ENCODE measurements around the gene KSR1. TPM values are rescaled to one million over a fixed set of nuclear protein-coding genes. Genes with fewer than 3 reads are reported as not detected.

KSR1 gene
- total and polyA plus RNA-seq, 9 of the 15 experiments (the other 6 are each of a cell fraction or from before 2014, with no cell fraction given), result 1.4 to 51.7 (median 18.4) TPM

DNA sequence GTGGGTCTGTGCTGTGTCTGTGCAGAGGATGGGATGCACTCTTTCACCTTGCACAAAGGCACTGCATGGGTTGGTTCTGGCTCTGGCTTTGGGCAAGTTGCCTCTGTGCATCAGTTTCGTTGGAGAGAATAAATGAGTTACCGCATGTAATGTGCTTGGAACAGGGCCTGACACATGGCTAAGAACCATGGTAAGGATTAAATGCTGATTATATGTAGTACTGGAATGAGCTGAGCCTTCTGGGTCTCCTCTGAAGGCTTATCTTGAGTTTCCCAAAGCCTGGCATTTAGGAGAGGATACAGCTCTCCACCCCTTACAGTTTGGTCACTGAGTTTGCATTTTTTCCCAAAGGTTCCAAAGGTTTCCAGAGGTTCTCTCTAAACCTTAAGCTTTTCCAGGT lies 69.1 kb downstream of the KSR1 start:
- CTCF ChIA-PET (ENCODE audit: low intra/inter-chr PET ratio), result no interaction called here

More for the DNA sequence above, 69.1 kb downstream of the KSR1 start:
- POLR2A ChIA-PET, result interaction anchor here (0.7 to 1.3 kb wide), 4 partner anchors 10 to 66 kb away, joined by 3 to 5 read pairs (median 4); no protein-coding TSS in a partner anchor
- DNase-seq (ENCODE audit: extremely low read depth in 1 of 4, low spot score in 3 of 4), result no peak
- no peaks in the 10 kb centered on the region for H3K36me3 ChIP-seq (ENCODE audit: control insufficient read depth, insufficient read depth, low read length)
- no peak for ATAC-seq
- in situ Hi-C loops (cut with MboI), result no loop called here
- no peaks in the 10 kb centered on the region for H3K9me3 ChIP-seq (replicated peaks; ENCODE audit: control insufficient read depth, insufficient read depth, low read depth, low read length)
- no peaks in the 10 kb centered on the region for H3K27me3 ChIP-seq (ENCODE audit: control insufficient read depth in 2 of 2, insufficient read depth in 2 of 2, low read length in 2 of 2)
- FAIRE-seq, result no peak
- no TSS peak for BruUV-seq (replicated peaks)
- no peak overlapping the region for H3K4me2 ChIP-seq (ENCODE audit: insufficient read depth, low read length)
- peaks cover 80% of the 10 kb centered on the region for H3K79me2 ChIP-seq (ENCODE audit: control insufficient read depth, insufficient read depth, low read length)
- no peaks in the 10 kb centered on the region for H4K20me1 ChIP-seq (replicated peaks; ENCODE audit: control insufficient read depth, insufficient read depth, low read length)
- H3K9ac ChIP-seq (ENCODE audit: insufficient read depth in 1 of 2, low read depth in 2 of 2, low read length in 2 of 2), result peak overlapping the region in 1 of 2 experiments; percentile 22; a peak in 1 of 4 replicates
- intact Hi-C loops (cut with micrococcal nuclease), result no loop called here
- H2AFZ ChIP-seq (ENCODE audit: low read depth, low read length), result no peak overlapping the region
- WGBS (ENCODE audit: insufficient coverage, low coverage, missing lambda C conversion rate), result 39% methylated on average over 2 of the region's 2 CpGs
- H3K4me1 ChIP-seq (replicated peaks in 1 of 2; ENCODE audit: control insufficient read depth in 2 of 2, insufficient read depth in 2 of 2, low read length in 2 of 2), result peaks cover 28 to 73% of the 10 kb centered on the region in 2 experiments
- H3K27ac ChIP-seq (ENCODE audit: extremely low read depth, low read depth, low read length), result no peak overlapping the region
- no peak overlapping the region for H3K4me3 ChIP-seq
- TF ChIP-seq, protein P1, sequence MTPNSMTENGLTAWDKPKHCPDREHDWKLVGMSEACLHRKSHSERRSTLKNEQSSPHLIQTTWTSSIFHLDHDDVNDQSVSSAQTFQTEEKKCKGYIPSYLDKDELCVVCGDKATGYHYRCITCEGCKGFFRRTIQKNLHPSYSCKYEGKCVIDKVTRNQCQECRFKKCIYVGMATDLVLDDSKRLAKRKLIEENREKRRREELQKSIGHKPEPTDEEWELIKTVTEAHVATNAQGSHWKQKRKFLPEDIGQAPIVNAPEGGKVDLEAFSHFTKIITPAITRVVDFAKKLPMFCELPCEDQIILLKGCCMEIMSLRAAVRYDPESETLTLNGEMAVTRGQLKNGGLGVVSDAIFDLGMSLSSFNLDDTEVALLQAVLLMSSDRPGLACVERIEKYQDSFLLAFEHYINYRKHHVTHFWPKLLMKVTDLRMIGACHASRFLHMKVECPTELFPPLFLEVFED (CRISPR knock-in tag; conservative IDR thresholded peaks at IDR 0.05), result no peak
- TF ChIP-seq, protein P2, sequence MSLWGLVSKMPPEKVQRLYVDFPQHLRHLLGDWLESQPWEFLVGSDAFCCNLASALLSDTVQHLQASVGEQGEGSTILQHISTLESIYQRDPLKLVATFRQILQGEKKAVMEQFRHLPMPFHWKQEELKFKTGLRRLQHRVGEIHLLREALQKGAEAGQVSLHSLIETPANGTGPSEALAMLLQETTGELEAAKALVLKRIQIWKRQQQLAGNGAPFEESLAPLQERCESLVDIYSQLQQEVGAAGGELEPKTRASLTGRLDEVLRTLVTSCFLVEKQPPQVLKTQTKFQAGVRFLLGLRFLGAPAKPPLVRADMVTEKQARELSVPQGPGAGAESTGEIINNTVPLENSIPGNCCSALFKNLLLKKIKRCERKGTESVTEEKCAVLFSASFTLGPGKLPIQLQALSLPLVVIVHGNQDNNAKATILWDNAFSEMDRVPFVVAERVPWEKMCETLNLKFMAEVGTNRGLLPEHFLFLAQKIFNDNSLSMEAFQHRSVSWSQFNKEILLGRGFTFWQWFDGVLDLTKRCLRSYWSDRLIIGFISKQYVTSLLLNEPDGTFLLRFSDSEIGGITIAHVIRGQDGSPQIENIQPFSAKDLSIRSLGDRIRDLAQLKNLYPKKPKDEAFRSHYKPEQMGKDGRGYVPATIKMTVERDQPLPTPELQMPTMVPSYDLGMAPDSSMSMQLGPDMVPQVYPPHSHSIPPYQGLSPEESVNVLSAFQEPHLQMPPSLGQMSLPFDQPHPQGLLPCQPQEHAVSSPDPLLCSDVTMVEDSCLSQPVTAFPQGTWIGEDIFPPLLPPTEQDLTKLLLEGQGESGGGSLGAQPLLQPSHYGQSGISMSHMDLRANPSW (CRISPR knock-in tag; IDR thresholded peaks at IDR 0.05), result no peak
- TF ChIP-seq, protein P3, sequence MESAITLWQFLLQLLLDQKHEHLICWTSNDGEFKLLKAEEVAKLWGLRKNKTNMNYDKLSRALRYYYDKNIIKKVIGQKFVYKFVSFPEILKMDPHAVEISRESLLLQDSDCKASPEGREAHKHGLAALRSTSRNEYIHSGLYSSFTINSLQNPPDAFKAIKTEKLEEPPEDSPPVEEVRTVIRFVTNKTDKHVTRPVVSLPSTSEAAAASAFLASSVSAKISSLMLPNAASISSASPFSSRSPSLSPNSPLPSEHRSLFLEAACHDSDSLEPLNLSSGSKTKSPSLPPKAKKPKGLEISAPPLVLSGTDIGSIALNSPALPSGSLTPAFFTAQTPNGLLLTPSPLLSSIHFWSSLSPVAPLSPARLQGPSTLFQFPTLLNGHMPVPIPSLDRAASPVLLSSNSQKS (CRISPR knock-in tag; IDR thresholded peaks at IDR 0.05), result no peak
- no peak for TF ChIP-seq SREBF2 (CRISPR knock-in tag; IDR thresholded peaks at IDR 0.05)
- no peak for TF ChIP-seq SNIP1 (IDR thresholded peaks at IDR 0.05; ENCODE audit: low read depth)
- TF ChIP-seq ZFP30 (CRISPR knock-in tag; IDR thresholded peaks at IDR 0.05; ENCODE audit: borderline replicate concordance), result no peak
- no peak for TF ChIP-seq ZKSCAN3 (CRISPR knock-in tag; IDR thresholded peaks at IDR 0.05)
- no peak for TF ChIP-seq ZNF133 (CRISPR knock-in tag; IDR thresholded peaks at IDR 0.05)
- TF ChIP-seq POLR3G (IDR thresholded peaks at IDR 0.05; ENCODE audit: extremely low read depth, insufficient read length, insufficient replicate concordance), result no peak
- TF ChIP-seq CBFB (CRISPR knock-in tag; IDR thresholded peaks at IDR 0.05), result no peak
- no peak for TF ChIP-seq MEF2A (IDR thresholded peaks at IDR 0.05; ENCODE audit: control insufficient read depth, low read depth, low read length)
- no peak for TF ChIP-seq HMG20B (CRISPR knock-in tag; IDR thresholded peaks at IDR 0.05)
- TF ChIP-seq, protein P4, sequence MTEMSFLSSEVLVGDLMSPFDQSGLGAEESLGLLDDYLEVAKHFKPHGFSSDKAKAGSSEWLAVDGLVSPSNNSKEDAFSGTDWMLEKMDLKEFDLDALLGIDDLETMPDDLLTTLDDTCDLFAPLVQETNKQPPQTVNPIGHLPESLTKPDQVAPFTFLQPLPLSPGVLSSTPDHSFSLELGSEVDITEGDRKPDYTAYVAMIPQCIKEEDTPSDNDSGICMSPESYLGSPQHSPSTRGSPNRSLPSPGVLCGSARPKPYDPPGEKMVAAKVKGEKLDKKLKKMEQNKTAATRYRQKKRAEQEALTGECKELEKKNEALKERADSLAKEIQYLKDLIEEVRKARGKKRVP (CRISPR knock-in tag; IDR thresholded peaks at IDR 0.05), result no peak
- no peak for TF ChIP-seq PHF8 (IDR thresholded peaks at IDR 0.05; ENCODE audit: borderline replicate concordance, low read length)
- no peaks in the 10 kb centered on the region for H3K9me1 ChIP-seq (ENCODE audit: control insufficient read depth, insufficient read depth, low read length)
